GM11168 (cell line): ENCODE results near the gene CDH12.
"Not testable (repeated sequence)": the region's sequence is repeated elsewhere in the genome, so short reads cannot be mapped to it uniquely, and the experiment has no call there.

ENCODE experiments used
- in situ Hi-C: fragments of 300-500 bp; cut with MboI; formaldehyde crosslinking; loops from one replicate; pipeline ENCODE4 v1.12.0; 2022; ENCODE audit warnings: low sequenced_read_pairs; ENCODE audit not compliant: unreplicated experiment

Gene CDH12

GRCh38 chr5:22188651-22189050 is 664.5 kb downstream of the CDH12 start:
- in situ Hi-C loops, result not testable (repeated sequence)

- in situ Hi-C loops, result not testable (repeated sequence)
Measured at GRCh38 chr5:22187632-22188228, 665.4 kb downstream of the CDH12 start.

GRCh38 chr5:22169226-22169625 is 683.9 kb downstream of the CDH12 start:
- in situ Hi-C loops, result not testable (repeated sequence)

- in situ Hi-C loops, result not testable (repeated sequence)
Measured at GRCh38 chr5:22168704-22169103, 684.4 kb downstream of the CDH12 start.

GRCh38 chr5:22165931-22166330 is 687.2 kb downstream of the CDH12 start:
- in situ Hi-C loops, result not testable (repeated sequence)

- in situ Hi-C loops, result not testable (repeated sequence)
Measured at GRCh38 chr5:22164910-22165748, 688.0 kb downstream of the CDH12 start.

GRCh38 chr5:22156953-22157352 is 696.2 kb downstream of the CDH12 start:
- in situ Hi-C loops, result not testable (repeated sequence)

GRCh38 chr5:22154779-22155178 is 698.4 kb downstream of the CDH12 start:
- in situ Hi-C loops, result not testable (repeated sequence)

- in situ Hi-C loops, result not testable (repeated sequence)
Measured at GRCh38 chr5:22151801-22152200, 701.3 kb downstream of the CDH12 start.

- in situ Hi-C loops, result not testable (repeated sequence)
Measured at GRCh38 chr5:22140418-22140817, 712.7 kb downstream of the CDH12 start.

- in situ Hi-C loops, result not testable (repeated sequence)
Measured at GRCh38 chr5:22139662-22140300, 713.4 kb downstream of the CDH12 start.

- in situ Hi-C loops, result no loop called here
Measured at GRCh38 chr5:22111320-22111719, 741.8 kb downstream of the CDH12 start.

GRCh38 chr5:22109315-22109714 is 743.8 kb downstream of the CDH12 start:
- in situ Hi-C loops, result no loop called here

- in situ Hi-C loops, result no loop called here
Measured at GRCh38 chr5:22108545-22108944, 744.6 kb downstream of the CDH12 start.

GRCh38 chr5:22102823-22103359 is 750.3 kb downstream of the CDH12 start:
- in situ Hi-C loops, result no loop called here

GRCh38 chr5:22088517-22088916 is 764.6 kb downstream of the CDH12 start:
- in situ Hi-C loops, result no loop called here

- in situ Hi-C loops, result no loop called here
Measured at GRCh38 chr5:22079566-22079965, 773.6 kb downstream of the CDH12 start.

GRCh38 chr5:22079002-22079401 is 774.1 kb downstream of the CDH12 start:
- in situ Hi-C loops, result no loop called here

- in situ Hi-C loops, result no loop called here
Measured at GRCh38 chr5:22076586-22076985, 776.6 kb downstream of the CDH12 start.

GRCh38 chr5:22070186-22070728 is 782.9 kb downstream of the CDH12 start:
- in situ Hi-C loops, result no loop called here

- in situ Hi-C loops, result no loop called here
Measured at GRCh38 chr5:22063717-22064116, 789.4 kb downstream of the CDH12 start.
